ENCODE measurements around the gene P2RY11. TPM values are rescaled to one million over a fixed set of nuclear protein-coding genes. Genes with fewer than 3 reads are reported as not detected.

The P2RY11 gene
- total RNA-seq: 10 to 100 TPM; 65.4 to 73.9 TPM

GRCh38 chr19:10111405-10111811 lies at the start of gene P2RY11:
Gene P2RY11 (plus strand): TSS chr19:10111693. CDS start chr19:10111722, 29 bp downstream.
- Mint-ChIP-seq H3K4me1 (ENCODE audit: low read depth) (peaks cover 68% of the 10 kb centered on the region), H3K27ac (peak within 1 kb of the TSS; percentile 79), H3K27me3 (ENCODE audit: low read depth) (no peaks in the 10 kb centered on the region), H3K4me3 (peak within 1 kb of the TSS; percentile 71 to 82), H3K36me3 (ENCODE audit: insufficient read depth in 2 of 2) (peaks cover 8 to 30% of the 10 kb centered on the region in 2 donors), H3K9me3 (no peaks in the 10 kb centered on the region)
- peak; percentile 66 to 67 for DNase-seq
- ATAC-seq (replicated peaks in 1 of 2): peak; percentile 33 to 54

GRCh38 chr19:10061717-10062310 lies 49.7 kb upstream of the P2RY11 start:
- Mint-ChIP-seq H3K4me3 (no peak overlapping the region), H3K9me3 (no peaks in the 10 kb centered on the region), H3K36me3 (ENCODE audit: insufficient read depth in 2 of 2) (no peaks in the 10 kb centered on the region), H3K27me3 (ENCODE audit: low read depth) (peaks cover 14% of the 10 kb centered on the region), H3K4me1 (ENCODE audit: low read depth) (no peaks in the 10 kb centered on the region), H3K27ac (no peak overlapping the region)
- no peak for DNase-seq
- ATAC-seq (replicated peaks in 1 of 2): no peak

GRCh38 chr19:10068205-10068604 lies 43.3 kb upstream of the P2RY11 start:
- H3K36me3 Mint-ChIP-seq (ENCODE audit: insufficient read depth in 2 of 2): peaks cover 2% of the 10 kb centered on the region in 2 donors

GRCh38 chr19:10069046-10069445 lies 42.4 kb upstream of the P2RY11 start:
- Mint-ChIP-seq H3K4me1 (ENCODE audit: low read depth) (peaks cover 4% of the 10 kb centered on the region), H3K27me3 (ENCODE audit: low read depth) (peaks cover under 1% of the 10 kb centered on the region), H3K36me3 (ENCODE audit: insufficient read depth in 2 of 2) (peaks cover 2 to 3% of the 10 kb centered on the region in 2 donors), H3K4me3 (no peak overlapping the region), H3K27ac (no peak overlapping the region), H3K9me3 (peaks cover 0 to under 1% of the 10 kb centered on the region in 2 donors)
- DNase-seq (no peak), ATAC-seq (replicated peaks in 1 of 2) (no peak)

More at GRCh38 chr19:10068205-10068604, 43.3 kb upstream of the P2RY11 start:
- no peak for ATAC-seq (replicated peaks in 1 of 2)
- DNase-seq: no peak
- Mint-ChIP-seq H3K27ac (no peak overlapping the region), H3K4me1 (ENCODE audit: low read depth) (peaks cover 4% of the 10 kb centered on the region), H3K9me3 (no peaks in the 10 kb centered on the region), H3K27me3 (ENCODE audit: low read depth) (peaks cover 9% of the 10 kb centered on the region), H3K4me3 (no peak overlapping the region)

GRCh38 chr19:10070730-10071446 lies 40.6 kb upstream of the P2RY11 start:
- H3K36me3 Mint-ChIP-seq (ENCODE audit: insufficient read depth in 2 of 2): peaks cover 2 to 3% of the 10 kb centered on the region in 2 donors
- no peak overlapping the region for H3K27ac Mint-ChIP-seq
- H3K27me3 Mint-ChIP-seq (ENCODE audit: low read depth): no peaks in the 10 kb centered on the region
- H3K4me3 Mint-ChIP-seq: no peak overlapping the region
- DNase-seq: no peak
- H3K4me1 Mint-ChIP-seq (ENCODE audit: low read depth): peaks cover 4% of the 10 kb centered on the region
- ATAC-seq (replicated peaks in 1 of 2): no peak
- H3K9me3 Mint-ChIP-seq: peaks cover 0 to 3% of the 10 kb centered on the region in 2 donors

- no peak overlapping the region for H3K4me3 Mint-ChIP-seq
These were observed 37.3 kb upstream of the P2RY11 start for GRCh38 chr19:10074153-10074552.

GRCh38 chr19:10076535-10076934 lies 35.0 kb upstream of the P2RY11 start:
- H3K9me3 Mint-ChIP-seq: peaks cover 0 to 3% of the 10 kb centered on the region in 2 donors
- no peaks in the 10 kb centered on the region for H3K27me3 Mint-ChIP-seq (ENCODE audit: low read depth)
- no peak overlapping the region for H3K4me3 Mint-ChIP-seq
- H3K4me1 Mint-ChIP-seq (ENCODE audit: low read depth): no peaks in the 10 kb centered on the region
- no peak overlapping the region for H3K27ac Mint-ChIP-seq
- no peak for DNase-seq
- H3K36me3 Mint-ChIP-seq (ENCODE audit: insufficient read depth in 2 of 2): peaks cover 2 to 3% of the 10 kb centered on the region in 2 donors
- no peak for ATAC-seq (replicated peaks in 1 of 2)

More at GRCh38 chr19:10074153-10074552, 37.3 kb upstream of the P2RY11 start:
- Mint-ChIP-seq H3K27ac (no peak overlapping the region), H3K27me3 (ENCODE audit: low read depth) (no peaks in the 10 kb centered on the region), H3K9me3 (peaks cover 0 to 3% of the 10 kb centered on the region in 2 donors), H3K36me3 (ENCODE audit: insufficient read depth in 2 of 2) (peaks cover 2 to 3% of the 10 kb centered on the region in 2 donors), H3K4me1 (ENCODE audit: low read depth) (no peaks in the 10 kb centered on the region)
- peak; percentile 34 to 60 for DNase-seq
- ATAC-seq (replicated peaks in 1 of 2): peak; percentile 55 to 82

GRCh38 chr19:10078329-10078728 lies 33.2 kb upstream of the P2RY11 start:
- H3K36me3 Mint-ChIP-seq (ENCODE audit: insufficient read depth in 2 of 2): no peaks in the 10 kb centered on the region

GRCh38 chr19:10079031-10079453 lies 32.5 kb upstream of the P2RY11 start:
- ATAC-seq (replicated peaks in 1 of 2) (no peak), DNase-seq (no peak)
- no peaks in the 10 kb centered on the region for H3K27me3 Mint-ChIP-seq (ENCODE audit: low read depth)
- H3K36me3 Mint-ChIP-seq (ENCODE audit: insufficient read depth in 2 of 2): no peaks in the 10 kb centered on the region
- peaks cover 0 to 2% of the 10 kb centered on the region in 2 donors for H3K9me3 Mint-ChIP-seq
- H3K4me3 Mint-ChIP-seq: no peak overlapping the region
- H3K4me1 Mint-ChIP-seq (ENCODE audit: low read depth): no peaks in the 10 kb centered on the region
- H3K27ac Mint-ChIP-seq: no peak overlapping the region

More at GRCh38 chr19:10078329-10078728, 33.2 kb upstream of the P2RY11 start:
- ATAC-seq (replicated peaks in 1 of 2): no peak
- Mint-ChIP-seq H3K4me1 (ENCODE audit: low read depth) (no peaks in the 10 kb centered on the region), H3K27ac (no peak overlapping the region), H3K9me3 (peaks cover 0 to 3% of the 10 kb centered on the region in 2 donors), H3K27me3 (ENCODE audit: low read depth) (no peaks in the 10 kb centered on the region), H3K4me3 (no peak overlapping the region)
- DNase-seq: no peak

- DNase-seq (no peak), ATAC-seq (replicated peaks in 1 of 2) (no peak)
- no peaks in the 10 kb centered on the region for H3K9me3 Mint-ChIP-seq
- peaks cover 14% of the 10 kb centered on the region for H3K4me1 Mint-ChIP-seq (ENCODE audit: low read depth)
- no peak overlapping the region for H3K4me3 Mint-ChIP-seq
- H3K27ac Mint-ChIP-seq: no peak overlapping the region
- peaks cover 1 to 2% of the 10 kb centered on the region in 2 donors for H3K36me3 Mint-ChIP-seq (ENCODE audit: insufficient read depth in 2 of 2)
- no peaks in the 10 kb centered on the region for H3K27me3 Mint-ChIP-seq (ENCODE audit: low read depth)
These were observed 27.6 kb upstream of the P2RY11 start for GRCh38 chr19:10083911-10084310.

- peak overlapping the region; percentile 6 to 89 for H3K4me3 Mint-ChIP-seq
- H3K9me3 Mint-ChIP-seq: no peaks in the 10 kb centered on the region
- ATAC-seq (replicated peaks in 1 of 2) (no peak), DNase-seq (no peak)
- no peaks in the 10 kb centered on the region for H3K27me3 Mint-ChIP-seq (ENCODE audit: low read depth)
- H3K27ac Mint-ChIP-seq: peak overlapping the region; percentile 15
- peaks cover 1 to 2% of the 10 kb centered on the region in 2 donors for H3K36me3 Mint-ChIP-seq (ENCODE audit: insufficient read depth in 2 of 2)
- peaks cover 14% of the 10 kb centered on the region for H3K4me1 Mint-ChIP-seq (ENCODE audit: low read depth)
These were observed 26.7 kb upstream of the P2RY11 start for GRCh38 chr19:10084803-10085202.

- peak within 1 kb of the TSS; percentile 52 for H3K27ac Mint-ChIP-seq
- ATAC-seq (replicated peaks in 1 of 2) (peak; percentile 97 to 99), DNase-seq (peak; percentile 88 to 93)
- peaks cover 1 to 2% of the 10 kb centered on the region in 2 donors for H3K36me3 Mint-ChIP-seq (ENCODE audit: insufficient read depth in 2 of 2)
- H3K27me3 Mint-ChIP-seq (ENCODE audit: low read depth): no peaks in the 10 kb centered on the region
- no peaks in the 10 kb centered on the region for H3K9me3 Mint-ChIP-seq
- peak within 1 kb of the TSS; percentile 87 to 89 for H3K4me3 Mint-ChIP-seq
- H3K4me1 Mint-ChIP-seq (ENCODE audit: low read depth): peaks cover 14% of the 10 kb centered on the region
These were observed 25.6 kb upstream of the P2RY11 start, which contains the start of gene SHFL for GRCh38 chr19:10085641-10086590. Gene SHFL (plus strand): TSS chr19:10086317. CDS start chr19:10086428, 111 bp downstream.

Measured in activated T-cell treated with anti-CD3 and anti-CD28 coated beads, Interleukin-2, amount 50 U/mL, for 72 hours (primary cell).